H1 (cell line): ENCODE results near the gene DCDC2. TPM values are rescaled to one million over a fixed set of nuclear protein-coding genes. Genes with fewer than 3 reads are reported as not detected.

Experiments
- CTCF ChIA-PET: fragments of 300-600 bp; sonication (Branson Sonifier 250); formaldehyde crosslinking; loops from one replicate; lab custom pipeline; 2021; ENCODE audit not compliant: partially characterized antibody; lab: Charles Lee
- POLR2A ChIA-PET: fragments of 300-600 bp; sonication (Branson Sonifier 250); formaldehyde crosslinking; loops from one replicate; lab custom pipeline; 2021; ENCODE audit warnings: inconsistent platforms; ENCODE audit not compliant: partially characterized antibody; lab: Charles Lee
- DNase-seq, 2 experiments: peaks; one replicate each; pipeline versions ENCODE4 v3.0.0 to v3.0.0-alpha.2; 2010 to 2022; ENCODE audit warnings: low spot score in 2 of 2, low read depth in 1 of 2, mixed read lengths in 1 of 2
- FAIRE-seq: peaks from 2 replicates; lab custom pipeline; 2011; peaks lifted over from hg19 to GRCh38; lab: Jason Lieb, UNC
- H2AFZ ChIP-seq: 2 replicates; pipeline ENCODE4 v1.8.1; 2012; ENCODE audit warnings: low read length, inconsistent platforms
- H2AK5ac ChIP-seq: 2 replicates; pipeline ENCODE4 v1.6.1; 2013; ENCODE audit warnings: low read depth, low read length
- H2BK120ac ChIP-seq: replicated peaks from 2 replicates; pipeline ENCODE3; 2013; ENCODE audit warnings: low read depth, low read length, inconsistent platforms
- H2BK12ac ChIP-seq: 2 replicates; pipeline ENCODE4 v1.6.1; 2013; ENCODE audit warnings: low read depth, low read length
- H2BK15ac ChIP-seq: 2 replicates; pipeline ENCODE4 v1.6.1; 2013; ENCODE audit warnings: low read length
- H2BK20ac ChIP-seq: 2 replicates; pipeline ENCODE4 v1.6.1; 2013; ENCODE audit warnings: low read length
- H2BK5ac ChIP-seq: 2 replicates; pipeline ENCODE4 v1.6.1; 2013; ENCODE audit warnings: low read depth, low read length
- H3K14ac ChIP-seq: 2 replicates; pipeline ENCODE4 v1.6.1; 2013; ENCODE audit warnings: inconsistent platforms; ENCODE audit not compliant: insufficient read length
- H3K18ac ChIP-seq: 2 replicates; pipeline ENCODE4 v1.6.1; 2013; ENCODE audit warnings: low read length; ENCODE audit errors: extremely low read depth
- H3K23ac ChIP-seq: 2 replicates; pipeline ENCODE4 v1.6.1; 2013; ENCODE audit warnings: inconsistent platforms; ENCODE audit not compliant: insufficient read length
- H3K23me2 ChIP-seq: 2 replicates; pipeline ENCODE4 v1.6.1; 2013; ENCODE audit warnings: low read depth, low read length
- H3K27ac ChIP-seq: 2 replicates; pipeline ENCODE4 v1.6.1; 2011; ENCODE audit warnings: low read depth, low read length, inconsistent platforms
- H3K27me3 ChIP-seq, 4 experiments: replicated peaks in 1 of 4; 1 replicate in 1 of 4; 2 replicates in 3 of 4; pipeline versions ENCODE4 v1.6.1 to v1.8.1; 2011 to 2013; ENCODE audit warnings: low read length in 3 of 4, mild to moderate bottlenecking in 3 of 4, inconsistent platforms in 2 of 4, mixed read lengths in 2 of 4, moderate library complexity in 1 of 4; ENCODE audit not compliant: control insufficient read depth in 3 of 4, insufficient read depth in 3 of 4; ENCODE audit errors: extremely low read depth in 1 of 4
- H3K36me3 ChIP-seq, 4 experiments: 2 replicates each; pipeline versions ENCODE4 v1.6.1 to v1.8.1; 2011 to 2013; ENCODE audit warnings: mild to moderate bottlenecking in 4 of 4, low read length in 3 of 4, moderate library complexity in 2 of 4, control low read depth in 1 of 4, inconsistent platforms in 1 of 4; ENCODE audit not compliant: insufficient read depth in 4 of 4, control insufficient read depth in 2 of 4
- H3K4ac ChIP-seq: replicated peaks from 2 replicates; pipeline ENCODE3; 2013; ENCODE audit warnings: low read length, low read depth, mixed read lengths, inconsistent platforms; ENCODE audit not compliant: insufficient read length
- H3K4me1 ChIP-seq, 4 experiments: replicated peaks in 1 of 4; 1 replicate in 1 of 4; 2 replicates in 3 of 4; pipeline versions ENCODE4 v1.6.1 to v1.8.1; 2011 to 2013; ENCODE audit warnings: low read length in 3 of 4, inconsistent platforms in 2 of 4, mixed read lengths in 1 of 4; ENCODE audit not compliant: insufficient read depth in 4 of 4, control insufficient read depth in 3 of 4
- H3K4me2 ChIP-seq, 2 experiments: 2 replicates each; pipeline versions ENCODE4 v1.6.1 to v1.8.1; 2011 to 2013; ENCODE audit warnings: low read depth in 2 of 2, low read length in 2 of 2, control low read depth in 1 of 2, inconsistent platforms in 1 of 2, mild to moderate bottlenecking in 1 of 2; ENCODE audit not compliant: insufficient read depth in 1 of 2
- H3K4me3 ChIP-seq, 4 experiments: fragments of 200-600, 300-600 bp in 1 of 4; sonication (generic), shearing (Covaris generic), sonication (Bioruptor Twin) in 1 of 4; 2 replicates each; pipeline versions ENCODE4 v1.5.1 to v1.8.1; 2011 to 2016; ENCODE audit warnings: low read length in 4 of 4, low read depth in 3 of 4, control low read depth in 2 of 4, inconsistent platforms in 2 of 4, mild to moderate bottlenecking in 2 of 4, mixed read lengths in 1 of 4, moderate library complexity in 1 of 4; ENCODE audit not compliant: insufficient read depth in 2 of 4; ENCODE audit errors: extremely low read depth in 1 of 4
- H3K56ac ChIP-seq: replicated peaks from 2 replicates; pipeline ENCODE3; 2013; ENCODE audit warnings: low read depth, mild to moderate bottlenecking, mixed read lengths, low read length, inconsistent platforms; ENCODE audit not compliant: insufficient read length
- H3K79me1 ChIP-seq: 2 replicates; pipeline ENCODE4 v1.6.1; 2013; ENCODE audit warnings: low read depth, low read length, control low read depth
- H3K79me2 ChIP-seq, 2 experiments: 2 replicates each; pipeline versions ENCODE4 v1.6.1 to v1.8.1; 2012 to 2013; ENCODE audit warnings: low read length in 2 of 2, mild to moderate bottlenecking in 2 of 2, inconsistent platforms in 1 of 2; ENCODE audit not compliant: insufficient read depth in 2 of 2, control insufficient read depth in 1 of 2
- H3K9ac ChIP-seq, 4 experiments: replicated peaks in 1 of 4; 1 replicate in 1 of 4; 2 replicates in 3 of 4; pipeline versions ENCODE4 v1.6.1 to v1.8.1; 2011 to 2013; ENCODE audit warnings: low read depth in 3 of 4, low read length in 3 of 4, control low read depth in 2 of 4, mild to moderate bottlenecking in 2 of 4, moderate library complexity in 2 of 4, inconsistent platforms in 1 of 4; ENCODE audit errors: extremely low read depth in 1 of 4
- H3K9me3 ChIP-seq, 2 experiments: 2 replicates each; pipeline versions ENCODE4 v1.6.1 to v1.8.1; 2012 to 2013; ENCODE audit warnings: mild to moderate bottlenecking in 2 of 2, moderate library complexity in 2 of 2, control low read depth in 1 of 2, inconsistent platforms in 1 of 2, low read depth in 1 of 2, low read length in 1 of 2, mixed read lengths in 1 of 2; ENCODE audit not compliant: insufficient read depth in 2 of 2
- H4K20me1 ChIP-seq, 2 experiments: replicated peaks in 1 of 2; 2 replicates each; pipeline versions ENCODE3 to v1.8.1; 2011 to 2013; ENCODE audit warnings: inconsistent platforms in 2 of 2, low read length in 2 of 2, mild to moderate bottlenecking in 1 of 2; ENCODE audit not compliant: insufficient read depth in 2 of 2, control insufficient read depth in 1 of 2
- H4K5ac ChIP-seq: 2 replicates; pipeline ENCODE4 v1.6.1; 2013; ENCODE audit warnings: low read length, low read depth, mixed read lengths, inconsistent platforms; ENCODE audit not compliant: insufficient read length
- H4K8ac ChIP-seq: 2 replicates; pipeline ENCODE4 v1.8.0; 2013; ENCODE audit warnings: mild to moderate bottlenecking, moderate library complexity, low read length, inconsistent platforms; ENCODE audit not compliant: insufficient read depth; ENCODE audit errors: extremely low read depth
- H4K91ac ChIP-seq: replicated peaks from 2 replicates; pipeline ENCODE3; 2013; ENCODE audit warnings: low read length, mixed read lengths, inconsistent platforms; ENCODE audit not compliant: insufficient read length
- HDAC6 ChIP-seq: IDR thresholded peaks from one replicate; pipeline ENCODE4 v1.7.1; 2012; ENCODE audit warnings: low read depth, mild to moderate bottlenecking, inconsistent platforms, low read length, moderate library complexity
- NRF1 ChIP-seq: IDR thresholded peaks from 2 replicates; pipeline ENCODE4 v1.6.1; 2011; ENCODE audit warnings: mild to moderate bottlenecking, low read depth, low read length, improper control_type of control experiment
- RNF2 ChIP-seq: fragments of 200-900, 300-1000 bp; sonication (generic); IDR thresholded peaks from 2 replicates; pipeline ENCODE4 v1.7.1; 2016; ENCODE audit warnings: borderline replicate concordance, low read depth, mild to moderate bottlenecking, antibody characterized with exemption, low read length; ENCODE audit not compliant: poor library complexity, severe bottlenecking; ENCODE audit errors: missing control alignments
- SP1 ChIP-seq: IDR thresholded peaks from 2 replicates; pipeline ENCODE4 v1.6.1; 2011; ENCODE audit warnings: low read depth, low read length
- SRF ChIP-seq: IDR thresholded peaks from 2 replicates; pipeline ENCODE4 v1.6.1; 2011; ENCODE audit warnings: mild to moderate bottlenecking, low read depth, low read length, moderate library complexity
- SUZ12 ChIP-seq: fragments of 200-600 bp; sonication (generic); IDR thresholded peaks from 2 replicates; pipeline ENCODE4 v1.6.1; 2012; ENCODE audit warnings: mild to moderate bottlenecking, inconsistent platforms, low read length, moderate library complexity, mixed read lengths
- TAF1 ChIP-seq: IDR thresholded peaks from 2 replicates; pipeline ENCODE4 v1.6.1; 2011; ENCODE audit warnings: mild to moderate bottlenecking, low read depth, low read length
- WGBS, 2 experiments: shearing (Covaris generic) in 1 of 2; methylation state at CpG; one replicate each; pipeline versions ENCODE4 v1.1.6 to v1.1.7; 2013 to 2015; ENCODE audit warnings: low lambda C conversion rate in 2 of 2, mixed read lengths in 2 of 2, inconsistent platforms in 1 of 2, low coverage in 1 of 2, missing lambda C conversion rate in 1 of 2; ENCODE audit not compliant: insufficient replicate concordance in 2 of 2, insufficient coverage in 1 of 2, insufficient read length in 1 of 2; ENCODE audit errors: extremely low coverage in 1 of 2, missing lambda C conversion rate in 1 of 2; 5-methylcytosine and 5-hydroxymethylcytosine counted together
- polyA plus RNA-seq, 7 experiments: library from polyadenylated mRNA; depleted of rRNA in 3 of 7; stranded (reverse) in 5 of 7; unstranded in 2 of 7; fragments of >200 nt in 5 of 7; fragments of 200-250 nt in 2 of 7; gene quantifications; 1 replicate in 5 of 7; 2 replicates in 1 of 7; 4 replicates in 1 of 7; pipeline versions ENCODE4 v1.2.1 to v1.2.3, GENCODE V29; 2011 to 2013; ENCODE audit warnings: missing spikeins in 2 of 7, mixed read lengths in 2 of 7
- total RNA-seq: library from RNA; stranded (reverse); fragmentation: NEBNext Ultra II Directional; extraction: Animal tissue kit (Norgen Biotek cat#: 25700); gene quantifications from 2 replicates; pipeline ENCODE4 v1.2.1, GENCODE V29; 2021

Gene DCDC2
- total and polyA plus RNA-seq, 2 of the 8 experiments (the other 6 are each of a cell fraction or from before 2014, with no cell fraction given) = 0.03 to 0.15 TPM

DNA sequence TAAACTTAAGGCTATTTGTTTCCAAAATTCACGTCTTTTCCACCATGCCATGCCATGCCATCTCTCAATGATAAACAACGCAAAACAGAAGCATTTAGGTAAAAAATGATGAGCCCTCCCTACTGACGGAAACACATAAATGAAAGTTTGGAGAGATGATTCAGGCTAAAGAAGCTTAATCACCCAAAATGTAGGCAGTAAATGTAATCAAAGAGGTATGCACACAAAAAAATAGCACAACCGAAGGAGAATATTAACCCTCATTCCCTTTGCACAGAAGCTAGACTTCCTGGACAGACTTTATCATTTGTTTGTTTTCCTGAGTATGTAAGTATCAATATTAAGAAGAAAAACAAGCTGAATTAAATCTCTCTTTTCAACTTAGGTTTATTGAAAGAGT, 28.8 kb downstream of the DCDC2 start:
- Histone ChIP-seq H3K18ac (no peak overlapping the region), H2AFZ (no peak overlapping the region), H4K5ac (no peak overlapping the region), H4K20me1 (no peaks in the 10 kb centered on the region), H3K79me2 (no peaks in the 10 kb centered on the region), H4K8ac (no peak overlapping the region), H3K56ac (no peak overlapping the region), H2BK5ac (no peak overlapping the region), H3K27ac (no peak overlapping the region), H3K36me3 (no peaks in the 10 kb centered on the region), H3K9ac (no peak overlapping the region), H3K27me3 (no peaks in the 10 kb centered on the region), H2AK5ac (no peak overlapping the region), H3K14ac (no peak overlapping the region), H3K4me2 (no peak overlapping the region), H3K79me1 (no peaks in the 10 kb centered on the region), H3K23me2 (no peaks in the 10 kb centered on the region), H2BK15ac (no peak overlapping the region), H2BK120ac (no peak overlapping the region), H2BK12ac (no peak overlapping the region), H3K23ac (no peak overlapping the region), H3K4me1 (peaks cover 0 to 4% (median 1%) of the 10 kb centered on the region in 4 experiments; a peak in 2 of 7 replicates), H4K91ac (no peak overlapping the region), H2BK20ac (no peak overlapping the region), H3K4me3 (no peak overlapping the region), H3K9me3 (no peaks in the 10 kb centered on the region), H3K4ac (no peak overlapping the region)
- DNase-seq (no peak), FAIRE-seq (no peak)
- WGBS, 2 experiments = 91% methylated on average over 4 of the region's 4 CpGs; no CpG with 5 or more reads in 1 of the 2 experiments
- no peak for TF ChIP-seq SP1
- TF ChIP-seq RNF2 = no peak
- TF ChIP-seq SUZ12 = no peak
- no peak for TF ChIP-seq TAF1
- no peak for TF ChIP-seq NRF1
- TF ChIP-seq HDAC6 = no peak
- TF ChIP-seq SRF = no peak
- ChIA-PET POLR2A (interaction anchor here (0.6 kb wide), 1 partner anchor 380 kb away, joined by 3 read pairs; no protein-coding TSS in a partner anchor), CTCF (interaction anchor here (0.7 to 1.6 kb wide), 5 partner anchors 8 to 48 kb away, joined by 3 to 5 read pairs (median 4); no protein-coding TSS in a partner anchor)
